BJ (cell line): ENCODE data around the gene CTAGE1. TPM values are rescaled to one million over a fixed set of nuclear protein-coding genes. Genes with fewer than 3 reads are reported as not detected.
"Not testable (repeated sequence)": the region's sequence is repeated elsewhere in the genome, so short reads cannot be mapped to it uniquely, and the experiment has no call there.

Experiments
- CTCF ChIA-PET: fragments of 350-600 bp; formaldehyde crosslinking; extraction: SDS; loops from one replicate; lab custom pipeline; 2021; ENCODE audit warnings: antibody characterized with exemption, inconsistent platforms; lab: Yijun Ruan, JAX
- POLR2A ChIA-PET: fragments of 300-600 bp; sonication (Branson Sonifier 250); formaldehyde crosslinking; extraction: SDS; loops from one replicate; lab custom pipeline; 2021; ENCODE audit warnings: antibody characterized with exemption; lab: Charles Lee
- DNase-seq: peaks from one replicate; pipeline ENCODE4 v3.0.0-alpha.2; 2011; ENCODE audit warnings: low read depth
- H3K27me3 ChIP-seq: 2 replicates; pipeline ENCODE4 v1.6.0; 2011; ENCODE audit warnings: low read length; ENCODE audit not compliant: control insufficient read depth, insufficient read depth
- H3K36me3 ChIP-seq: 2 replicates; pipeline ENCODE4 v1.5.1; 2011; ENCODE audit warnings: low read length; ENCODE audit not compliant: control insufficient read depth, insufficient read depth
- H3K4me3 ChIP-seq: 2 replicates; pipeline ENCODE4 v1.5.1; 2011; ENCODE audit warnings: low read depth, mild to moderate bottlenecking, control low read depth, low read length
- CTCF ChIP-seq: IDR thresholded peaks from 2 replicates; pipeline ENCODE4 v1.5.1; 2011; ENCODE audit warnings: low read depth, mild to moderate bottlenecking, control low read depth, inconsistent platforms, low read length, moderate library complexity; ENCODE audit not compliant: insufficient read depth
- polyA plus RNA-seq: library from polyadenylated mRNA; depleted of rRNA; stranded (reverse); fragments of >200 nt; gene quantifications from 2 replicates; pipeline ENCODE4 v1.2.3, GENCODE V29; 2011

CTAGE1 gene
- polyA plus RNA-seq, 1 experiment = not detected

GRCh38 chr18:22394428-22394827, 23.3 kb downstream of the CTAGE1 start:
- no peak for DNase-seq
- no peaks in the 10 kb centered on the region for H3K36me3 ChIP-seq
- H3K4me3 ChIP-seq = no peak overlapping the region
- POLR2A ChIA-PET = no interaction called here
- H3K27me3 ChIP-seq = peaks cover 5% of the 10 kb centered on the region
- TF ChIP-seq CTCF = no peak
- CTCF ChIA-PET = no interaction called here

- POLR2A ChIA-PET = not testable (repeated sequence)
Measured at GRCh38 chr18:22393164-22393563, 24.6 kb downstream of the CTAGE1 start.

GRCh38 chr18:22391407-22392345, 26.0 kb downstream of the CTAGE1 start:
- CTCF ChIA-PET = interaction anchor here (0.7 to 0.8 kb wide), 2 partner anchors 9 to 24 kb away, joined by 3 to 4 read pairs; no protein-coding TSS in a partner anchor

More at GRCh38 chr18:22393164-22393563, 24.6 kb downstream of the CTAGE1 start:
- H3K36me3 ChIP-seq, CTCF ChIA-PET, H3K4me3 ChIP-seq, DNase-seq: not testable (repeated sequence)
- peaks cover 10% of the 10 kb centered on the region for H3K27me3 ChIP-seq

GRCh38 chr18:22387787-22388186, 29.9 kb downstream of the CTAGE1 start:
- Histone ChIP-seq H3K4me3 (no peak overlapping the region), H3K27me3 (peaks cover 15% of the 10 kb centered on the region), H3K36me3 (no peaks in the 10 kb centered on the region)
- no peak for DNase-seq
- no peak for TF ChIP-seq CTCF
- ChIA-PET POLR2A (no interaction called here), CTCF (no interaction called here)

More at GRCh38 chr18:22391407-22392345, 26.0 kb downstream of the CTAGE1 start:
- peaks cover 10% of the 10 kb centered on the region for H3K27me3 ChIP-seq
- DNase-seq = peak; percentile 59
- no peak overlapping the region for H3K4me3 ChIP-seq
- TF ChIP-seq CTCF = no peak
- no peaks in the 10 kb centered on the region for H3K36me3 ChIP-seq
- POLR2A ChIA-PET = no interaction called here

- no peak for TF ChIP-seq CTCF
- Histone ChIP-seq H3K36me3 (no peaks in the 10 kb centered on the region), H3K4me3 (no peak overlapping the region), H3K27me3 (peaks cover 15% of the 10 kb centered on the region)
- ChIA-PET CTCF (no interaction called here), POLR2A (no interaction called here)
- DNase-seq = no peak
Measured at GRCh38 chr18:22387364-22387763, 30.4 kb downstream of the CTAGE1 start.
